DOHH2 (cell line): ENCODE measurements around the gene GABBR1.

Experiments used
- CTCF ChIP-seq: fragments of 200-600 bp; sonication (generic); IDR thresholded peaks from one replicate; pipeline ENCODE4 v1.5.1; 2014; ENCODE audit warnings: antibody characterized with exemption, mild to moderate bottlenecking, low read depth, low read length; ENCODE audit not compliant: poor library complexity, severe bottlenecking
- EZH2phosphoT487 ChIP-seq: fragments of 200-600 bp; sonication (generic); IDR thresholded peaks from 2 replicates; pipeline ENCODE4 v1.6.1; 2017; ENCODE audit warnings: borderline replicate concordance, mild to moderate bottlenecking, antibody characterized with exemption, low read length, moderate library complexity, mixed read lengths

DNA sequence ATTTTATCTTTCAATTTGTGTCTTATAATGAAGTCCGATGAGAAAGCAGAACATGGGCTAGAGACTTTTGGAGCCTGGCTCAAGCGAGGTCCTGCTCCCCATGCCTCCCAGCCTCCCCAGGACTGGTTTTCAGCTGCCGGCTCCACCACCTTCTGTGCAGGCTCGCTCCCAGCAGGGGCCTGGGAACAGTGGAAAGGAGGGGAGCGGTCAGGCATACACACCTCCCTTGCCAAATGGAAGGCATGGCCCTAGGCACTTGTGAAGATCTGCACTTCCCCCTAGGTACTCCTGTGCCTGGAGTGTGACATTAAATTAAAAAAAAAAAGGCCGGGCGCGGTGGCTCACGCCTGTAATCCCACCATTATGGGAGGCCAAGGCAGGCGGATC is 19.2 kb upstream of the GABBR1 start:
- TF ChIP-seq EZH2phosphoT487 (no peak), CTCF (no peak)
